ENCODE data around the gene FIGNL2. TPM values are rescaled to one million over a fixed set of nuclear protein-coding genes. Genes with fewer than 3 reads are reported as not detected.

The FIGNL2 gene
- total and polyA plus RNA-seq, 4 donors, result 0.06 to 0.70 (median 0.33) TPM

DNA sequence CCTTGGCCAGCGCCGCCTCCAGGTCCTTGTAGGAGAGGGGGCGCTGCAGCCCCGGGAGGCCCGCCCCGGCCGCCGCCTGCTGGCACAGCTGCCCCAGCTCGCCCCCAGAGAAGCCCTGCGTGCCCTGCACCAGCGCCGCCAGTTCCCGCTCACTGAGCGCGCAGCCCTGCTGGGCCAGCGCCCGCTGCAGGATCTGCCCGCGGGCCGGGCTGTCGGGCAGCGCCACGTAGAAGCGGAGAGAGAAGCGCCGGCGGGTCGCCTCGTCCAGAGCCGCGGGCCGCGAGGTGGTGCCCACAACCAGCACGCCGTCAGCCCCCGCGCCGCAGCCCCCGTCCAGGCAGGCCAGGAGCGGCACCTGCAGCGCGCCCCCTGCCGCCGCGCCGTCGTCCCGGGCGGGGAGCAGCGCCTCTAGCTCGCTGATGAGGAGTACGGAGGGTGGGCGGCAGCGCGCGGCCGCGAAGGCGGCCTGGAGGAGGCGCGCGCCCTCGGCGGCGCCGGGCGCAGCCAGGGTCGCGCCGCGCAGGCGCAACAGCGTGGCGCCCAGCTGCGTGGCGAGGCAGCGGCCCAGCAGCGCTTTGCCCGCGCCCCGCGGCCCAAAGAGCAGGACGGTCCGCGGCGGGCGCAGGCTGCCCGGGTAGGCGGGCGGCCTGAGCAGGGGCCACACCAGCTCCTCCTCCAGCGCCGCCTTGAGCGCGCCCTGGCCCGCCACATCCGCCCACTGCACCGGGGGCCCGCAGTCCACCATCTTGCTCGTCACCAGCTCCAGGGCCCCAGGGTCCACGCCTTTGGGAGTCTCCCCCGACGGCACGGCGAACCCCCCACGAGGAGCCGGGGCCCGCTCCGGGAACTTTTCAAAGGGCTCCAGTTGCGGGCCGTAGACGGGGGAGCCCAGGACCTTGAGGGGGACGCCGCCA, 27.7 kb downstream of the FIGNL2 start:
- H3K27me3 ChIP-seq (ENCODE audit: control insufficient read depth in 4 of 4, insufficient read depth in 4 of 4, low read length in 3 of 4), result no peaks in the 10 kb centered on the region
- H3K9ac ChIP-seq (ENCODE audit: low read depth in 1 of 2, low read length in 2 of 2), result no peak overlapping the region
- peak overlapping the region in 1 of 2 donors; percentile 28 for H3K27ac ChIP-seq (ENCODE audit: low read depth in 1 of 2, low read length in 2 of 2)
- peak overlapping the region in 2 of 3 donors; percentile 21 to 47 for H3K4me3 ChIP-seq (ENCODE audit: low read depth in 1 of 3, low read length in 3 of 3)
- no peaks in the 10 kb centered on the region for H3K36me3 ChIP-seq (ENCODE audit: control insufficient read depth in 4 of 4, insufficient read depth in 3 of 4, low read depth in 1 of 4, low read length in 3 of 4)
- peaks cover 0 to 11% (median 6%) of the 10 kb centered on the region in 4 donors for H3K4me1 ChIP-seq (ENCODE audit: control insufficient read depth in 4 of 4, insufficient read depth in 4 of 4, low read length in 3 of 4)
- WGBS, result 15% methylated on average over 113 of the region's 113 CpGs
- no peaks in the 10 kb centered on the region for H3K9me3 ChIP-seq (ENCODE audit: control insufficient read depth in 4 of 4, low read length in 3 of 4)
- TF ChIP-seq HNF4A (conservative IDR thresholded peaks at IDR 0.05), result no peak
- TF ChIP-seq, protein P1, sequence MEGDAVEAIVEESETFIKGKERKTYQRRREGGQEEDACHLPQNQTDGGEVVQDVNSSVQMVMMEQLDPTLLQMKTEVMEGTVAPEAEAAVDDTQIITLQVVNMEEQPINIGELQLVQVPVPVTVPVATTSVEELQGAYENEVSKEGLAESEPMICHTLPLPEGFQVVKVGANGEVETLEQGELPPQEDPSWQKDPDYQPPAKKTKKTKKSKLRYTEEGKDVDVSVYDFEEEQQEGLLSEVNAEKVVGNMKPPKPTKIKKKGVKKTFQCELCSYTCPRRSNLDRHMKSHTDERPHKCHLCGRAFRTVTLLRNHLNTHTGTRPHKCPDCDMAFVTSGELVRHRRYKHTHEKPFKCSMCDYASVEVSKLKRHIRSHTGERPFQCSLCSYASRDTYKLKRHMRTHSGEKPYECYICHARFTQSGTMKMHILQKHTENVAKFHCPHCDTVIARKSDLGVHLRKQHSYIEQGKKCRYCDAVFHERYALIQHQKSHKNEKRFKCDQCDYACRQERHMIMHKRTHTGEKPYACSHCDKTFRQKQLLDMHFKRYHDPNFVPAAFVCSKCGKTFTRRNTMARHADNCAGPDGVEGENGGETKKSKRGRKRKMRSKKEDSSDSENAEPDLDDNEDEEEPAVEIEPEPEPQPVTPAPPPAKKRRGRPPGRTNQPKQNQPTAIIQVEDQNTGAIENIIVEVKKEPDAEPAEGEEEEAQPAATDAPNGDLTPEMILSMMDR (IDR thresholded peaks at IDR 0.05; ENCODE audit: low read depth, low read length, missing input control), result peak; percentile 8
- peak; percentile 57 for DNase-seq (ENCODE audit: low spot score)

DNA sequence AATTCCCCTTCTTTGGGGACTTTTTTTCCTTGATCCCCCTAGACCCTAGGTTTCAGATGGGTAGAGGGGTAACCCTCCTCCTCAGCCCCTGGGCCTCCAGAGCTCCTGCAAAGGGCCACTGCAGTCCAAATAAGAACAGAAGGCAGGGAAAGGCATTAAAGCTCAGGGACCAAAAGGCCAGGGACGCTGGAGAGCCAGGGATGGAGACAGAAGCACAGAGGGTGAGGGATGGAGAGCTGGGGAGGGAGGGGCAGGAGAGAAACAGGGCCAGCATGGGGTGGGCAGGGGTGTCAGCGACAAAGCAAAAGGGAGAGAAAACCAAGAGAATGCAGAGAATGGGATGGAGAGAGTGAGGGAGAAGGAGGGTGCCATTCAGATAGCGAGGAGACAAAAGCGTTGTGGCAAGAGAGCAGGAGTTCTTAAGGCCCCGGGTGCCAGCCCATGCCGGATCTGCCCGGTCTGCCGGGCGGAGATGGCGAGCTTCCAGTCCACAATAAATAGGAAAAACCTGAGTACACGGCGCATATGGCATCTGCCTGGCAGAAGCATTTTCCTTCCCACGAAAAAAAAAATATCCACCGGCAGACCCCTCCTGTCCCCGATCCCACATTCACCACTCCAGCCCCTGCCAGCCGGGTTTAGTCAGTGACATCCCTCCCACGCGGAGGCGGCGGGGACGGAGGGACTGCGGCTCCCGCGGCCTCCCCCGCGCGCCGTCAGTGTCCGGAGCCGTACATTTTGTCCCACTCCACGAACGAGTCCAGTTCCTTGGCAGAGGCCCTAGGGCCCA, 28.6 kb downstream of the FIGNL2 start:
- H3K27ac ChIP-seq (ENCODE audit: low read depth in 1 of 2, low read length in 2 of 2), result peak overlapping the region in 1 of 2 donors; percentile 28
- DNase-seq (ENCODE audit: low spot score), result no peak
- no peaks in the 10 kb centered on the region for H3K36me3 ChIP-seq (ENCODE audit: control insufficient read depth in 4 of 4, insufficient read depth in 3 of 4, low read depth in 1 of 4, low read length in 3 of 4)
- no peak overlapping the region for H3K9ac ChIP-seq (ENCODE audit: low read depth in 1 of 2, low read length in 2 of 2)
- H3K4me3 ChIP-seq (ENCODE audit: low read depth in 1 of 3, low read length in 3 of 3), result peak overlapping the region in 2 of 3 donors; percentile 13 to 47
- no peaks in the 10 kb centered on the region for H3K27me3 ChIP-seq (ENCODE audit: control insufficient read depth in 4 of 4, insufficient read depth in 4 of 4, low read length in 3 of 4)
- H3K9me3 ChIP-seq (ENCODE audit: control insufficient read depth in 4 of 4, low read length in 3 of 4), result no peaks in the 10 kb centered on the region
- peaks cover 2 to 14% (median 8%) of the 10 kb centered on the region in 4 donors for H3K4me1 ChIP-seq (ENCODE audit: control insufficient read depth in 4 of 4, insufficient read depth in 4 of 4, low read length in 3 of 4)
- TF ChIP-seq HNF4G (IDR thresholded peaks at IDR 0.05), result no peak
- WGBS, result 47% methylated on average over 32 of the region's 32 CpGs

DNA sequence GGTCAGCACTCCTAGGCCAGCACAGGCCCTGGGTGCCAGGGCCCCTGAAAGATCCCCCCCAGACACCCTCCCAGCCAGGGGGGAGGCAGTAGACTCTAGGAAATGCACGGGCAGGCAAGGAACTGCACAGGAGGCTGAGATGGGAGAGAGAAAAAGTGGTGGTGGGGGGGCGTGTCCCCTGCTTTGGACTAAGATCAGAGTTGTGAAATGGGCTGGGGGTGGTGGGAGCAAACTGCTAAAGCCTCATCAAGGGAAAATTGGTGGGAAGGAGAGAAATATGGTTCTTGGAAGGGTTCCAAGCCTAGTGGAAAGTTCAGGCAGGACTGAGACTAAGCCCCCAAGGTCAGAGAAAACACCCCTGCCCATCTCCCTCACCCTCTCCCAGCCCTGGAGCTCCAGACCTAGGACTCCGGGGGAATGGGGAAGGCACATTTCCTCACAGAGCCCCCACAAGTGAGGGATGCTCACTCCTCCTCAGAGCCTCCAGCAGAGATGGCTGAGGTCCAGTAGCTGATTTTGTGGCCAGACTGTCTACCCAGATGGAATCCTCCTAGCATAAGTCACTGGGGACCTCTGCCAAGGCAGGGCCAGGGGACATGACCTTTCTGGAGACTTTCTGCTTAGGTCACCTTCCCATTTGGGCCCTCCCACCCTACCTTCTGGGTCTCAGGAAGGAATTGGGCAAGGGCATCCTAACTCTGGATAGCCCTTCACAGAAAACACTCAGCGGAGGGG, 29.8 kb downstream of the FIGNL2 start:
- TF ChIP-seq SP1 (IDR thresholded peaks at IDR 0.05) (no peak), EGR1 (IDR thresholded peaks at IDR 0.05; ENCODE audit: low read depth in 2 of 2) (no peak), RXRA (IDR thresholded peaks at IDR 0.05) (no peak), FOXA1 (IDR thresholded peaks at IDR 0.05) (no peak), HNF4G (IDR thresholded peaks at IDR 0.05) (no peak), HNF4A (conservative IDR thresholded peaks at IDR 0.05) (no peak), FOXA2 (IDR thresholded peaks at IDR 0.05) (no peak), YY1 (IDR thresholded peaks at IDR 0.05) (no peak), GABPA (IDR thresholded peaks at IDR 0.05 in 1 of 2, conservative IDR thresholded peaks at IDR 0.05 in 1 of 2) (no peak), TAF1 (conservative IDR thresholded peaks at IDR 0.05) (no peak), JUND (IDR thresholded peaks at IDR 0.05) (no peak), RAD21 (IDR thresholded peaks at IDR 0.05) (no peak)
- TF ChIP-seq, protein P2, sequence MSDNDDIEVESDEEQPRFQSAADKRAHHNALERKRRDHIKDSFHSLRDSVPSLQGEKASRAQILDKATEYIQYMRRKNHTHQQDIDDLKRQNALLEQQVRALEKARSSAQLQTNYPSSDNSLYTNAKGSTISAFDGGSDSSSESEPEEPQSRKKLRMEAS (IDR thresholded peaks at IDR 0.05), result no peak
- TF ChIP-seq, protein P1 (IDR thresholded peaks at IDR 0.05; ENCODE audit: low read depth, low read length, missing input control), result no peak
- TF ChIP-seq, protein P3, sequence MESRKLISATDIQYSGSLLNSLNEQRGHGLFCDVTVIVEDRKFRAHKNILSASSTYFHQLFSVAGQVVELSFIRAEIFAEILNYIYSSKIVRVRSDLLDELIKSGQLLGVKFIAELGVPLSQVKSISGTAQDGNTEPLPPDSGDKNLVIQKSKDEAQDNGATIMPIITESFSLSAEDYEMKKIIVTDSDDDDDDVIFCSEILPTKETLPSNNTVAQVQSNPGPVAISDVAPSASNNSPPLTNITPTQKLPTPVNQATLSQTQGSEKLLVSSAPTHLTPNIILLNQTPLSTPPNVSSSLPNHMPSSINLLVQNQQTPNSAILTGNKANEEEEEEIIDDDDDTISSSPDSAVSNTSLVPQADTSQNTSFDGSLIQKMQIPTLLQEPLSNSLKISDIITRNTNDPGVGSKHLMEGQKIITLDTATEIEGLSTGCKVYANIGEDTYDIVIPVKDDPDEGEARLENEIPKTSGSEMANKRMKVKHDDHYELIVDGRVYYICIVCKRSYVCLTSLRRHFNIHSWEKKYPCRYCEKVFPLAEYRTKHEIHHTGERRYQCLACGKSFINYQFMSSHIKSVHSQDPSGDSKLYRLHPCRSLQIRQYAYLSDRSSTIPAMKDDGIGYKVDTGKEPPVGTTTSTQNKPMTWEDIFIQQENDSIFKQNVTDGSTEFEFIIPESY (IDR thresholded peaks at IDR 0.05), result no peak
- TF ChIP-seq, protein P4, sequence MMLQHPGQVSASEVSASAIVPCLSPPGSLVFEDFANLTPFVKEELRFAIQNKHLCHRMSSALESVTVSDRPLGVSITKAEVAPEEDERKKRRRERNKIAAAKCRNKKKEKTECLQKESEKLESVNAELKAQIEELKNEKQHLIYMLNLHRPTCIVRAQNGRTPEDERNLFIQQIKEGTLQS (IDR thresholded peaks at IDR 0.05), result no peak
- Histone ChIP-seq H3K4me3 (ENCODE audit: low read depth in 1 of 3, low read length in 3 of 3) (no peak overlapping the region), H3K36me3 (ENCODE audit: control insufficient read depth in 4 of 4, insufficient read depth in 3 of 4, low read depth in 1 of 4, low read length in 3 of 4) (no peaks in the 10 kb centered on the region), H3K9me3 (ENCODE audit: control insufficient read depth in 4 of 4, low read length in 3 of 4) (no peaks in the 10 kb centered on the region), H3K27me3 (ENCODE audit: control insufficient read depth in 4 of 4, insufficient read depth in 4 of 4, low read length in 3 of 4) (no peaks in the 10 kb centered on the region), H3K4me1 (ENCODE audit: control insufficient read depth in 4 of 4, insufficient read depth in 4 of 4, low read length in 3 of 4) (peaks cover 2 to 19% (median 9%) of the 10 kb centered on the region in 4 donors), H3K27ac (ENCODE audit: low read depth in 1 of 2, low read length in 2 of 2) (no peak overlapping the region), H3K9ac (ENCODE audit: low read depth in 1 of 2, low read length in 2 of 2) (no peak overlapping the region)
- DNase-seq (ENCODE audit: low spot score), result no peak
- WGBS, result 72% methylated on average over 4 of the region's 4 CpGs
